ENCODE data around the gene GLO1. TPM values are rescaled to one million over a fixed set of nuclear protein-coding genes. Genes with fewer than 3 reads are reported as not detected.
"Not testable (repeated sequence)": the region's sequence is repeated elsewhere in the genome, so short reads cannot be mapped to it uniquely, and the experiment has no call there.

The GLO1 gene
- total RNA-seq, 4 donors from 2014 or later = 65.3 to 166 (median 99.1) TPM

- no peaks in the 10 kb centered on the region for H3K9me3 ChIP-seq
- DNase-seq = no peak
- intact Hi-C loops (cut with DNase I; ENCODE audit: low total_unique reads) = no loop called here
- no peaks in the 10 kb centered on the region for H3K4me1 ChIP-seq
- TF ChIP-seq CTCF (IDR thresholded peaks at IDR 0.05) = no peak
- no peak for TF ChIP-seq POLR2A (IDR thresholded peaks at IDR 0.05)
- H3K4me3 ChIP-seq = no peak overlapping the region
- H3K36me3 ChIP-seq = no peaks in the 10 kb centered on the region
- H3K27me3 ChIP-seq = no peaks in the 10 kb centered on the region
- no peak overlapping the region for H3K27ac ChIP-seq
Measured at GRCh38 chr6:38705924-38706323, 3.0 kb upstream of the GLO1 start.

- Histone ChIP-seq H3K27me3 (no peaks in the 10 kb centered on the region), H3K9me3 (no peaks in the 10 kb centered on the region), H3K4me1 (no peaks in the 10 kb centered on the region), H3K4me3 (no peak overlapping the region), H3K36me3 (no peaks in the 10 kb centered on the region), H3K27ac (no peak overlapping the region)
- intact Hi-C loops (cut with DNase I; ENCODE audit: low total_unique reads) = no loop called here
- no peak for DNase-seq
- no peak for TF ChIP-seq POLR2A (IDR thresholded peaks at IDR 0.05)
- no peak for TF ChIP-seq CTCF (IDR thresholded peaks at IDR 0.05)
Measured at GRCh38 chr6:38703949-38704590, 1.1 kb upstream of the GLO1 start.

GRCh38 chr6:38701551-38701950 is 1.4 kb downstream of the GLO1 start:
- H3K27ac ChIP-seq = no peak overlapping the region

GRCh38 chr6:38699702-38700101 is 3.2 kb downstream of the GLO1 start:
- H3K27me3 ChIP-seq; H3K27ac ChIP-seq; H3K36me3 ChIP-seq; H3K4me3 ChIP-seq; H3K4me1 ChIP-seq; H3K9me3 ChIP-seq; intact Hi-C loops (cut with DNase I; ENCODE audit: low total_unique reads); DNase-seq: not testable (repeated sequence)

More at GRCh38 chr6:38701551-38701950, 1.4 kb downstream of the GLO1 start:
- TF ChIP-seq CTCF (IDR thresholded peaks at IDR 0.05) (no peak), POLR2A (IDR thresholded peaks at IDR 0.05) (no peak)
- intact Hi-C loops (cut with DNase I; ENCODE audit: low total_unique reads) = no loop called here
- Histone ChIP-seq H3K36me3 (no peaks in the 10 kb centered on the region), H3K4me3 (no peak overlapping the region), H3K4me1 (no peaks in the 10 kb centered on the region), H3K9me3 (no peaks in the 10 kb centered on the region), H3K27me3 (no peaks in the 10 kb centered on the region)
- DNase-seq = no peak

GRCh38 chr6:38697846-38698245 is 5.1 kb downstream of the GLO1 start:
- no peaks in the 10 kb centered on the region for H3K9me3 ChIP-seq
- H3K4me1 ChIP-seq = no peaks in the 10 kb centered on the region
- TF ChIP-seq CTCF (IDR thresholded peaks at IDR 0.05) = no peak
- no peak for TF ChIP-seq POLR2A (IDR thresholded peaks at IDR 0.05)
- H3K4me3 ChIP-seq = no peak overlapping the region
- no peak overlapping the region for H3K27ac ChIP-seq
- intact Hi-C loops (cut with DNase I; ENCODE audit: low total_unique reads) = no loop called here
- no peak for DNase-seq
- no peaks in the 10 kb centered on the region for H3K27me3 ChIP-seq
- H3K36me3 ChIP-seq = no peaks in the 10 kb centered on the region

GRCh38 chr6:38696345-38696744 is 6.6 kb downstream of the GLO1 start:
- Histone ChIP-seq H3K4me3 (no peak overlapping the region), H3K4me1 (no peaks in the 10 kb centered on the region), H3K9me3 (no peaks in the 10 kb centered on the region), H3K27ac (no peak overlapping the region), H3K27me3 (no peaks in the 10 kb centered on the region), H3K36me3 (no peaks in the 10 kb centered on the region)
- TF ChIP-seq POLR2A (IDR thresholded peaks at IDR 0.05) = no peak
- no peak for TF ChIP-seq CTCF (IDR thresholded peaks at IDR 0.05)
- no peak for DNase-seq
- intact Hi-C loops (cut with DNase I; ENCODE audit: low total_unique reads) = no loop called here
